ENCODE data around the gene LDB3. TPM values are rescaled to one million over a fixed set of nuclear protein-coding genes. Genes with fewer than 3 reads are reported as not detected.

LDB3 gene
- total RNA-seq, 1 experiment from 2014 or later, result 0.20 TPM

- H3K36me3 ChIP-seq (ENCODE audit: control insufficient read depth in 1 of 2, insufficient read depth in 2 of 2, low read length in 2 of 2), result 0 out of 4 replicates have a peak, but pooled peaks cover 0 to 3% of the 10 kb centered on the region in 2 experiments
- ChIA-PET CTCF (no interaction called here), RAD21 (ENCODE audit: low non-redundant PET in 1 of 2, low total read pairs in 2 of 2, uncharacterized antibody in 2 of 2, unreplicated experiment in 2 of 2) (no interaction called here), POLR2A (no interaction called here)
- no peaks in the 10 kb centered on the region for H3K9me2 ChIP-seq (ENCODE audit: insufficient read depth)
- no peak overlapping the region for H3K4me3 ChIP-seq (replicated peaks in 1 of 2; ENCODE audit: low read depth in 1 of 2, low read length in 2 of 2)
- BruUV-seq (replicated peaks), result no TSS peak
- H3K27me3 ChIP-seq (ENCODE audit: insufficient read depth, low read length), result no peaks in the 10 kb centered on the region
- H2AFZ ChIP-seq (ENCODE audit: low read depth, low read length, poor library complexity, severe bottlenecking), result no peak overlapping the region
- H4K20me1 ChIP-seq (ENCODE audit: insufficient read depth), result no peaks in the 10 kb centered on the region
- H3K4me1 ChIP-seq (ENCODE audit: control insufficient read depth in 1 of 2, insufficient read depth in 2 of 2, low read length in 2 of 2), result no peaks in the 10 kb centered on the region
- no peak for ATAC-seq
- no peak overlapping the region for H3K4me2 ChIP-seq (ENCODE audit: low read length)
- H3K79me2 ChIP-seq (ENCODE audit: insufficient read depth, low read length), result peaks cover 80% of the 10 kb centered on the region
- H3K9ac ChIP-seq (ENCODE audit: low read length), result no peak overlapping the region
- no peak for DNase-seq (ENCODE audit: low read depth, low spot score)
- no peak for TF ChIP-seq CBX3 (IDR thresholded peaks at IDR 0.05; ENCODE audit: low read depth)
- no peak for TF ChIP-seq CEBPB (IDR thresholded peaks at IDR 0.05; ENCODE audit: low read depth)
- TF ChIP-seq ATF3 (IDR thresholded peaks at IDR 0.05), result no peak
- TF ChIP-seq JUND (IDR thresholded peaks at IDR 0.05), result no peak
- TF ChIP-seq REST (IDR thresholded peaks at IDR 0.05; ENCODE audit: low read depth), result no peak
- TF ChIP-seq ELF1 (IDR thresholded peaks at IDR 0.05; ENCODE audit: borderline replicate concordance, low read depth), result no peak
- no peak for TF ChIP-seq MAX (IDR thresholded peaks at IDR 0.05)
- TF ChIP-seq ZBTB33 (IDR thresholded peaks at IDR 0.05; ENCODE audit: extremely low read depth, insufficient replicate concordance, low read length), result no peak
- no peak for TF ChIP-seq POLR2A (IDR thresholded peaks at IDR 0.05; ENCODE audit: borderline replicate concordance, extremely low read depth, insufficient read depth, insufficient read length)
- TF ChIP-seq FOSL1 (IDR thresholded peaks at IDR 0.05; ENCODE audit: low read depth), result no peak
- intact Hi-C loops (cut with micrococcal nuclease), result no loop called here
- no peak overlapping the region for H3K27ac ChIP-seq (ENCODE audit: low read depth, low read length)
- H3K9me3 ChIP-seq (ENCODE audit: control insufficient read depth in 1 of 2, insufficient read depth in 1 of 2, low read depth in 1 of 2, low read length in 2 of 2), result no peaks in the 10 kb centered on the region
These were observed 116.7 kb downstream of the LDB3 start for GRCh38 chr10:86785037-86785436.

Other genes starting within 250 kb of the LDB3 start
- gene WAPL, start 146.7 kb upstream of the LDB3 start, total RNA-seq (2021; ENCODE audit: unreplicated experiment), result 37.5 TPM
- gene OPN4, start 14.0 kb upstream of the LDB3 start, total RNA-seq (2021; ENCODE audit: unreplicated experiment), result not detected
- gene BMPR1A, start 88.1 kb downstream of the LDB3 start, total RNA-seq (2021; ENCODE audit: unreplicated experiment), result 42.6 TPM

Data from HCT116 (cell line).